K562 (cell line): ENCODE results near the gene GAMT. TPM values are rescaled to one million over a fixed set of nuclear protein-coding genes. Genes with fewer than 3 reads are reported as not detected.

Experiments
- ATF6 ChIP-seq: sonication (generic); formaldehyde crosslinking; IDR thresholded peaks from 2 replicates; pipeline ENCODE4 v1.4.0; 2020; ENCODE audit warnings: mild to moderate bottlenecking, missing genetic modification reagents
- CBX5 ChIP-seq: IDR thresholded peaks from 2 replicates; pipeline ENCODE4 v1.6.1; 2014; ENCODE audit warnings: low read depth, borderline replicate concordance
- CREB3 ChIP-seq: fragments of 450-650 bp; conservative IDR thresholded peaks from 2 replicates; pipeline ENCODE4 v1.6.1; 2016; ENCODE audit warnings: missing genetic modification characterization, low read depth, mild to moderate bottlenecking, missing compliant biosample characterization, moderate library complexity
- E2F8 ChIP-seq: fragments of 450-650 bp; IDR thresholded peaks from 2 replicates; pipeline ENCODE4 v1.7.1; 2018; ENCODE audit warnings: mild to moderate bottlenecking, low read depth; ENCODE audit not compliant: partially characterized antibody
- EP400 ChIP-seq: fragments of 450-650 bp; IDR thresholded peaks from 2 replicates; pipeline ENCODE4 v1.6.1; 2017; ENCODE audit warnings: antibody characterized with exemption, mild to moderate bottlenecking, moderate library complexity
- ESRRB ChIP-seq: fragments of 250-450 bp; sonication (Bioruptor Pico); IDR thresholded peaks from 2 replicates; pipeline ENCODE4 v1.5.0; 2020; ENCODE audit warnings: mild to moderate bottlenecking, moderate library complexity, borderline replicate concordance
- HNRNPLL ChIP-seq: fragments of 200-400 bp; formaldehyde crosslinking; IDR thresholded peaks from 2 replicates; pipeline ENCODE4 v1.6.1; 2017; ENCODE audit warnings: low read length, low read depth, mild to moderate bottlenecking; ENCODE audit not compliant: poor library complexity, severe bottlenecking
- MTA2 ChIP-seq: fragments of 450-650 bp; IDR thresholded peaks from 2 replicates; pipeline ENCODE4 v1.6.1; 2016; ENCODE audit warnings: low read depth
- NFIX ChIP-seq: fragments of 250-450 bp; sonication (Bioruptor Pico); IDR thresholded peaks from 2 replicates; pipeline ENCODE4 v1.4.0; 2020; ENCODE audit warnings: low read depth, mild to moderate bottlenecking, moderate library complexity
- PATZ1 ChIP-seq: fragments of 250-450 bp; sonication (Bioruptor Pico); IDR thresholded peaks from 2 replicates; pipeline ENCODE4 v1.5.0; 2020; ENCODE audit warnings: mild to moderate bottlenecking, borderline replicate concordance
- POLR2G ChIP-seq: fragments of 200-400 bp; formaldehyde crosslinking; IDR thresholded peaks from 2 replicates; pipeline ENCODE4 v1.6.1; 2017; ENCODE audit warnings: low read depth, mild to moderate bottlenecking, antibody characterized with exemption, low read length, moderate library complexity
- RB1 ChIP-seq: fragments of 450-650 bp; IDR thresholded peaks from 2 replicates; pipeline ENCODE4 v1.6.1; 2017; ENCODE audit warnings: low read depth, mild to moderate bottlenecking
- SRSF1 ChIP-seq: fragments of 200-400 bp; formaldehyde crosslinking; IDR thresholded peaks from 2 replicates; pipeline ENCODE4 v1.6.1; 2017; ENCODE audit warnings: mild to moderate bottlenecking, low read depth, low read length, moderate library complexity
- SUPT5H ChIP-seq: fragments of 450-650 bp; IDR thresholded peaks from 2 replicates; pipeline ENCODE4 v1.6.1; 2016
- TFAP4 ChIP-seq: sonication (generic); formaldehyde crosslinking; IDR thresholded peaks from 2 replicates; pipeline ENCODE4 v1.8.0; 2022; ENCODE audit warnings: missing genetic modification reagents, mild to moderate bottlenecking, moderate library complexity, borderline replicate concordance
- ZFP36 ChIP-seq: fragments of 150-350 bp; IDR thresholded peaks from 2 replicates; pipeline ENCODE4 v1.6.1; 2018; ENCODE audit warnings: low read length, low read depth; ENCODE audit not compliant: partially characterized antibody
- ZSCAN32 ChIP-seq: fragments of 450-650 bp; formaldehyde crosslinking; IDR thresholded peaks from 2 replicates; pipeline ENCODE4 v1.4.0; 2020; ENCODE audit warnings: mild to moderate bottlenecking, moderate library complexity
- polyA plus RNA-seq, 8 experiments: library from polyadenylated mRNA; depleted of rRNA in 4 of 8; stranded (reverse) in 5 of 8; unstranded in 3 of 8; fragments of >200 nt; fragmentation: Nextera tagmentation in 2 of 8; fragmentation: Illumina TruSeq in 1 of 8; extraction: Ambion mirVana in 2 of 8; extraction: Trizol in 1 of 8; gene quantifications; 2 replicates each; pipeline versions ENCODE4 v1.2.1 to v1.2.3, GENCODE V29; 2011 to 2014; ENCODE audit warnings: inconsistent platforms in 1 of 8, missing spikeins in 1 of 8
- total RNA-seq, 7 experiments: library from RNA; depleted of rRNA in 6 of 7; stranded (reverse); fragments of >200 nt in 6 of 7; fragmentation: Illumina TruSeq in 2 of 7; extraction: Trizol in 2 of 7; gene quantifications; 2 replicates each; pipeline versions ENCODE4 v1.2.1 to v1.2.3, GENCODE V29; 2011 to 2021; ENCODE audit warnings: low replicate concordance in 1 of 7

Gene GAMT
- total and polyA plus RNA-seq, 9 of the 15 experiments (the other 6 are each of a cell fraction or from before 2014, with no cell fraction given) = 1.3 to 35.3 (median 27.2) TPM

- TF ChIP-seq PATZ1 (CRISPR knock-in tag) (no peak), HNRNPLL (peak; percentile 1), NFIX (CRISPR knock-in tag) (no peak), CBX5 (no peak), POLR2G (peak; percentile 52), ZFP36 (no peak), EP400 (no peak), SRSF1 (no peak), MTA2 (no peak), TFAP4 (no peak), E2F8 (no peak), ZSCAN32 (CRISPR knock-in tag) (no peak), SUPT5H (0 out of 2 replicates have a peak, but pooled peaks have one; percentile 33), CREB3 (tag) (no peak), ESRRB (CRISPR knock-in tag) (no peak), ATF6 (CRISPR knock-in tag) (no peak), RB1 (no peak)
Measured at GRCh38 chr19:1440418-1440801, 39.1 kb upstream of the GAMT start (continued).
